Coronary artery (tissue), 2 donors: ENCODE measurements around the gene SKAP1.
A peak's percentile ranks its signal among the peaks of the same experiment; 100 is the strongest.

ENCODE experiments used
- DNase-seq: peaks from one replicate; pipeline ENCODE4 v3.0.0-alpha.2; 2017; ENCODE audit warnings: low spot score
- H3K27ac ChIP-seq, 2 donors: fragments of 200-600 bp; sonication (generic); one replicate each; pipeline ENCODE4 v1.5.1; 2016 to 2019
- H3K4me3 ChIP-seq: fragments of 200-600 bp; sonication (generic); 2 replicates; pipeline ENCODE4 v1.5.1; 2016; ENCODE audit warnings: mild to moderate bottlenecking, moderate library complexity
- TF ChIP-seq, protein P1 (sequence below): fragments of 200-600 bp; sonication (generic); IDR thresholded peaks from one replicate; pipeline ENCODE4 v1.5.1; 2019; ENCODE audit warnings: antibody characterized with exemption

The SKAP1 gene

DNA sequence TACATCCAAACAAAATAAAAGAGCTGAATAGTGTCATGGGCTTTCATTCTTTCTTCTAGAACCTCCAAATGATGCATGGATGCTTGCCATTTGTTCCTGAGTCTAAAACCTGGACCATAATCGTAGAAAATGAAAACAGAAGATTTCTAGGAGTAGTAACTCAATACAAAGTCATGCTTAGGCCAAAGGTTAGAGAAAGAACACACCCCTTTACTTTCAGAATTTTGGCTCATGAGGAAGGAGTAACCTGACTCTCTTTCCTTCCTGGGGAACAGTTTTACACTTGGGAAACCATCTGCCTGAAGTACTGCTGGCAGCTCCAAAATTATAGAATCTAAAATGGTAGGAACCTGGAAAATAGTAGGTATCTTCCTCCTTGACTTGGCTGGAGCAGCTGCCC lies 185.2 kb downstream of the SKAP1 start:
- no peak for DNase-seq
- Histone ChIP-seq H3K4me3 (no peak overlapping the region), H3K27ac (no peak overlapping the region)
- TF ChIP-seq, protein P1, sequence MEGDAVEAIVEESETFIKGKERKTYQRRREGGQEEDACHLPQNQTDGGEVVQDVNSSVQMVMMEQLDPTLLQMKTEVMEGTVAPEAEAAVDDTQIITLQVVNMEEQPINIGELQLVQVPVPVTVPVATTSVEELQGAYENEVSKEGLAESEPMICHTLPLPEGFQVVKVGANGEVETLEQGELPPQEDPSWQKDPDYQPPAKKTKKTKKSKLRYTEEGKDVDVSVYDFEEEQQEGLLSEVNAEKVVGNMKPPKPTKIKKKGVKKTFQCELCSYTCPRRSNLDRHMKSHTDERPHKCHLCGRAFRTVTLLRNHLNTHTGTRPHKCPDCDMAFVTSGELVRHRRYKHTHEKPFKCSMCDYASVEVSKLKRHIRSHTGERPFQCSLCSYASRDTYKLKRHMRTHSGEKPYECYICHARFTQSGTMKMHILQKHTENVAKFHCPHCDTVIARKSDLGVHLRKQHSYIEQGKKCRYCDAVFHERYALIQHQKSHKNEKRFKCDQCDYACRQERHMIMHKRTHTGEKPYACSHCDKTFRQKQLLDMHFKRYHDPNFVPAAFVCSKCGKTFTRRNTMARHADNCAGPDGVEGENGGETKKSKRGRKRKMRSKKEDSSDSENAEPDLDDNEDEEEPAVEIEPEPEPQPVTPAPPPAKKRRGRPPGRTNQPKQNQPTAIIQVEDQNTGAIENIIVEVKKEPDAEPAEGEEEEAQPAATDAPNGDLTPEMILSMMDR = no peak

- no peak for DNase-seq
- no peak overlapping the region for H3K27ac ChIP-seq
Observed at GRCh38 chr17:48244121-48244711, 185.8 kb downstream of the SKAP1 start.

DNA sequence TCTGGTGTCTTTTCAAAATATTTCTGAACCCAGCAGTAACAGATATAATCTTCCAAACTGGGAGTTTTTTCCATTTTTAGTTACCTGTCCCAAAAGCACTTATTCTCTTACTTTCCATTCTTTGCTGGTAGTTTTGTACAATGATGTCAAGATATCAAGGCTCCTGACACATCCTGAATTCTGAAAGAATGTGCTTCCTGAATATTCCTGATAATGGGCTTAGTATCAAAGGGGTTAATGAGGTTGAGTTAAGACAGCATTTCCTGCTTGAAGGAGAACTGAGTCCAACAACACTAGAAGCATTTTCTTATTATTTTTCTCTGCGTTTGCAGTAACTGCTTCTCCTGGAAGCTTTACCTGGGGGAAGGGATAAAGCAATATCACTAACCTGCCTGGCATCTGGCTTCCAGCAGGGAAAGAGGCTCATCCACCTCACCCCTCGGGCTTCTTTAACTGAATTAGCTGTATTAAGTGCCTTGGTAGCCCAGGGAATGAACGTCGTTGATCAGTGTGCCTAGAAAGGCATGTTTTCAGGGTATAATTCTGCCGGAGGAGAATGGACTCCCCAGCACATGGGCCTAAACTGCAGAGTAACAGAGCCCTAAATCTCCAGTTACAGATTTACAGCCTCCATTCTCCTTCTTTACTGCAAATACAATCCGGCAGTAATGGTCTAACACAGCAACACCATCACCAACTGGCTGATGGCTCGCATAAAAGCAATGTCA lies 188.1 kb downstream of the SKAP1 start:
- TF ChIP-seq, protein P1 = no peak
- no peak for DNase-seq
- H3K4me3 ChIP-seq = no peak overlapping the region
- no peak overlapping the region for H3K27ac ChIP-seq

More at GRCh38 chr17:48244121-48244711, 185.8 kb downstream of the SKAP1 start:
- H3K4me3 ChIP-seq = no peak overlapping the region
- TF ChIP-seq, protein P1 = no peak

GRCh38 chr17:48241131-48241591 lies 188.9 kb downstream of the SKAP1 start:
- Histone ChIP-seq H3K27ac (peak overlapping the region in 1 of 2 donors; percentile 5), H3K4me3 (no peak overlapping the region)
- TF ChIP-seq, protein P1 = no peak
- no peak for DNase-seq

DNA sequence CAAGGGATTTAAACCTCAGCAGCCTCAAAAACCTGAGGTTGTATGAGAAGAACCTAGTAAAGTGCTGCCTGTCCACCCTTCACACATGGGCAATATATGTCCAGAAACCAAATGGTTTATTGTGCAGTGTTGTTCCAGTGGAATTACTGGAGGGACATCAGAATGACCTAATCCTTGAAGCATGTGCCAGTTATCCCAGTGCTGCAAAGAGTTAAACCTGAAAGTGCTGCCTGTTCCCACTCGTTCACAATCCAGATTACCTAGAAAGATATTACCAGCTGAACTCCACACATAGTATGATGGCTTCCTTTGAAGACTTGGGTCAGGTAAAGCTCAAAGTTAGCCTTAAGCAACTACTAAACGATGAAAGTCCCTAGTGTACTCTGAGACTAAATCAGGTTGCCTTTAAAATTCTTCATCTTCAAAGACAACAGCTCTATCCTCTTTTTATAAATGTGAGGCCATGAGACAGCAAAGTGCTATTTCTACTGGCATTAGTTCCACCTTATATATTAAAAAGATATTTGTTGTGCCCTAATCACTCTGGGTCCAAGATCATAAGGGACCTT lies 189.4 kb downstream of the SKAP1 start:
- TF ChIP-seq, protein P1 = no peak
- Histone ChIP-seq H3K4me3 (no peak overlapping the region), H3K27ac (no peak overlapping the region)
- DNase-seq = no peak

- Histone ChIP-seq H3K4me3 (no peak overlapping the region), H3K27ac (no peak overlapping the region)
- TF ChIP-seq, protein P1 = no peak
- DNase-seq = no peak
Observed at GRCh38 chr17:48240122-48240521, 189.9 kb downstream of the SKAP1 start.

DNA sequence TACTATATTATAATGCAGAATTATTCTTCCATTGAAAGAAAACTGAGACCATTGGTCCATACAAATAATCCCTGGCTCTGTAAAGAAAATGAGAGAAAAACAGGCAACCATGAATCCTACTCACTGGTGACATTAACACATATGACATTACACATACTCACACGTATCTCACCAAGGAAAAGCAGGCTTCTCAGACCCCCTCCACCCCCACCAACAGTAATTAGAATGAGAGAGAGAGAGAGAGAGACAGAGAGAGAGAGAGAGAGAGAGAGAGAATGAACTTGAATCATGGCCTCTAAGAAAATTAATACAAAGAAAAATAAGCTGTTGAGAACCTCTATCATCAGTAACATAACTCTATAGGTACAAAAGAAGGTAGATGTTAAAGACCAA lies 190.4 kb downstream of the SKAP1 start:
- DNase-seq = no peak
- TF ChIP-seq, protein P1 = no peak
- H3K4me3 ChIP-seq = no peak overlapping the region
- no peak overlapping the region for H3K27ac ChIP-seq
